CD4-positive, alpha-beta T cell treated with Interferon gamma for 1 hour (primary cell): ENCODE data around the gene HYDIN.

Experiments used
- DNase-seq: peaks from one replicate; pipeline ENCODE4 v3.0.0-alpha.2; 2020

HYDIN gene

GRCh38 chr16:71230122-71230845 lies at the start of gene HYDIN:
HYDIN (minus strand) TSS chr16:71230722; CDS start chr16:71186895, 43,827 bp downstream.
- DNase-seq: peak; percentile 19

GRCh38 chr16:71276589-71277334 lies 46.2 kb upstream of the HYDIN start:
- no peak for DNase-seq

GRCh38 chr16:71273384-71273783 lies 42.9 kb upstream of the HYDIN start:
- DNase-seq: no peak

GRCh38 chr16:71264299-71264698 lies 33.8 kb upstream of the HYDIN start:
- DNase-seq: no peak

GRCh38 chr16:71263582-71263981 lies 33.1 kb upstream of the HYDIN start:
- DNase-seq: no peak

GRCh38 chr16:71262391-71262790 lies 31.9 kb upstream of the HYDIN start:
- no peak for DNase-seq

- DNase-seq: no peak
Measured at GRCh38 chr16:71260995-71261394, 30.5 kb upstream of the HYDIN start.

GRCh38 chr16:71259086-71259485 lies 28.6 kb upstream of the HYDIN start:
- DNase-seq: no peak

- DNase-seq: no peak
Measured at GRCh38 chr16:71258372-71258771, 27.9 kb upstream of the HYDIN start.

- no peak for DNase-seq
Measured at GRCh38 chr16:71257768-71258167, 27.2 kb upstream of the HYDIN start.

GRCh38 chr16:71255721-71256120 lies 25.2 kb upstream of the HYDIN start:
- DNase-seq: peak; percentile 4

GRCh38 chr16:71254832-71255525 lies 24.5 kb upstream of the HYDIN start:
- no peak for DNase-seq

GRCh38 chr16:71250461-71251235 lies 20.1 kb upstream of the HYDIN start:
- no peak for DNase-seq

- DNase-seq: no peak
Measured at GRCh38 chr16:71249399-71249798, 18.9 kb upstream of the HYDIN start.

GRCh38 chr16:71247478-71247877 lies 17.0 kb upstream of the HYDIN start:
- DNase-seq: no peak

- no peak for DNase-seq
Measured at GRCh38 chr16:71246309-71246708, 15.8 kb upstream of the HYDIN start.

- DNase-seq: no peak
Measured at GRCh38 chr16:71244521-71244920, 14.0 kb upstream of the HYDIN start.

GRCh38 chr16:71242601-71243000 lies 12.1 kb upstream of the HYDIN start:
- no peak for DNase-seq

- no peak for DNase-seq
Measured at GRCh38 chr16:71242036-71242435, 11.5 kb upstream of the HYDIN start.

- no peak for DNase-seq
Measured at GRCh38 chr16:71229344-71229743, 1.2 kb downstream of the HYDIN start.

GRCh38 chr16:71226229-71227141 lies 4.0 kb downstream of the HYDIN start:
- DNase-seq: no peak

GRCh38 chr16:71225145-71225544 lies 5.4 kb downstream of the HYDIN start:
- no peak for DNase-seq
